Prostate gland (tissue), 2 donors: ENCODE measurements around the gene LEUTX.

Experiments used
- CTCF ChIP-seq, 4 experiments: fragments of 200-600 bp in 2 of 4; fragments of 450-650 bp in 2 of 4; sonication (generic) in 2 of 4; IDR thresholded peaks; 1 replicate in 3 of 4; 2 replicates in 1 of 4; pipeline ENCODE4 v1.5.1; 2016 to 2019; ENCODE audit warnings: antibody characterized with exemption in 4 of 4, mild to moderate bottlenecking in 2 of 4, moderate library complexity in 2 of 4
- POLR2A ChIP-seq: fragments of 450-650 bp; IDR thresholded peaks from one replicate; pipeline ENCODE4 v1.6.1; 2016; ENCODE audit warnings: antibody characterized with exemption, mild to moderate bottlenecking
- POLR2AphosphoS5 ChIP-seq: sonication (generic); formaldehyde crosslinking; IDR thresholded peaks from one replicate; pipeline ENCODE4 v1.6.1; 2017; ENCODE audit warnings: antibody characterized with exemption

GRCh38 chr19:39833464-39834286 is 55.0 kb downstream of the LEUTX start, which contains the start of gene DYRK1B:
- TF ChIP-seq CTCF (IDR thresholded peaks at IDR 0.05) (peak in 1 of 4 experiments; percentile 5), POLR2A (no peak), POLR2AphosphoS5 (peak; percentile 97)
